Fibroblast of villous mesenchyme (primary cell): ENCODE data around the gene ABTB2. TPM values are rescaled to one million over a fixed set of nuclear protein-coding genes. Genes with fewer than 3 reads are reported as not detected.
"Not testable (repeated sequence)": the region's sequence is repeated elsewhere in the genome, so short reads cannot be mapped to it uniquely, and the experiment has no call there.

ENCODE experiments used
- DNase-seq: peaks from one replicate; pipeline ENCODE4 v3.0.0-alpha.2; 2010; ENCODE audit warnings: low read depth
- H3K4me3 ChIP-seq: 2 replicates; pipeline ENCODE4 v1.5.1; 2011; ENCODE audit warnings: low read depth, mild to moderate bottlenecking, low read length
- total RNA-seq: library from RNA; depleted of rRNA; stranded (reverse); fragments of >200 nt; gene quantifications from 2 replicates; pipeline ENCODE4 v1.2.3, GENCODE V29; 2012
- TF ChIP-seq, protein P1 (sequence below): IDR thresholded peaks from 2 replicates; pipeline ENCODE4 v1.5.1; 2012; ENCODE audit warnings: low read depth, mild to moderate bottlenecking, low read length; ENCODE audit not compliant: insufficient read depth

ABTB2 gene
- total RNA-seq, 1 donor: 3.9 TPM

DNA sequence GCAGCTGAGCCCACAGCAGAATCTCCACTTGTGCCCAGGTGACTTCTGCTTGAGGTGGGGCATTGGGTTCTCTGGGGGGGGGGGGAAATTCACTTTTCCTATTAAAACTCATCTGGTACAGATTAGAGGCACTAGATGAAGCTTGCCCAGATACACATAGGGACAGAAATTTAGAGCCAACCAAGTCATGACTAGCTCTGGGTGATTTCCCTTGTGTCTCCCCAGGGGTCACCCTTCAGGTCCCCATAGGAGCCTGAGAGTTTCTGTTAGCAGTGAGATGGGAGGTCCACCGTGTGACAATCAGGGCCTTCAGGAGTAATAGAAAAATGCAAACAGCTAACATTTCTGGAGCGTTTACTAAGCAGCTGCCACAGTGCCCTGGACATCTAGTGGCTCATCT lies 175.4 kb downstream of the ABTB2 start:
- no peak for DNase-seq
- TF ChIP-seq, protein P1, sequence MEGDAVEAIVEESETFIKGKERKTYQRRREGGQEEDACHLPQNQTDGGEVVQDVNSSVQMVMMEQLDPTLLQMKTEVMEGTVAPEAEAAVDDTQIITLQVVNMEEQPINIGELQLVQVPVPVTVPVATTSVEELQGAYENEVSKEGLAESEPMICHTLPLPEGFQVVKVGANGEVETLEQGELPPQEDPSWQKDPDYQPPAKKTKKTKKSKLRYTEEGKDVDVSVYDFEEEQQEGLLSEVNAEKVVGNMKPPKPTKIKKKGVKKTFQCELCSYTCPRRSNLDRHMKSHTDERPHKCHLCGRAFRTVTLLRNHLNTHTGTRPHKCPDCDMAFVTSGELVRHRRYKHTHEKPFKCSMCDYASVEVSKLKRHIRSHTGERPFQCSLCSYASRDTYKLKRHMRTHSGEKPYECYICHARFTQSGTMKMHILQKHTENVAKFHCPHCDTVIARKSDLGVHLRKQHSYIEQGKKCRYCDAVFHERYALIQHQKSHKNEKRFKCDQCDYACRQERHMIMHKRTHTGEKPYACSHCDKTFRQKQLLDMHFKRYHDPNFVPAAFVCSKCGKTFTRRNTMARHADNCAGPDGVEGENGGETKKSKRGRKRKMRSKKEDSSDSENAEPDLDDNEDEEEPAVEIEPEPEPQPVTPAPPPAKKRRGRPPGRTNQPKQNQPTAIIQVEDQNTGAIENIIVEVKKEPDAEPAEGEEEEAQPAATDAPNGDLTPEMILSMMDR: no peak
- H3K4me3 ChIP-seq: no peak overlapping the region

DNA sequence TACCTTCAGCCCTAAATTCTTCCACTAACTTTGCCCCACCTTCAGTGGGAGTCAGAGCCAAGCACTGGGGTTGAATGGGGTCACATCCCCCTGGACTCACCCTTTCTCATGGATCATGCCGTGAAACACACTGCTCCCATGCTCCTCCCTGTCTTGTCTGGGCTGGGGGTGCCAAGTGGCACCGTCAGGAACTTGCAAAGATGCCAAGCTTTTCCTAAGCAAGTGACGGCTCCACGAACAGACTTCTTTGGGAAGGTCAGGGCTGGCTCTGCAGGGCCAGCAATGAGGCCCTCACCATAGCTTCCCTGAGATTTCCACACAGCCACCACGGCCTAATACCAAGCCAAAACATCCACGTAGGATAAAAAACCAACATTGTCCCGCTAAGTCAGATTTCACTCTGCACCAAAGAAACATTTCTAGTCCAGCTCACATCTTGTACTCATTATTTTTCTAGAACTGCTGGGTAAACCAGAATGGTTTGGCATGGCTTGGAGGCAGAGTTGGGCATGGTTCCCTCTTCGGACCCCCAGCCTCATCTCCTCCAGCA lies 175.9 kb downstream of the ABTB2 start:
- H3K4me3 ChIP-seq: no peak overlapping the region
- no peak for DNase-seq
- TF ChIP-seq, protein P1: no peak

DNA sequence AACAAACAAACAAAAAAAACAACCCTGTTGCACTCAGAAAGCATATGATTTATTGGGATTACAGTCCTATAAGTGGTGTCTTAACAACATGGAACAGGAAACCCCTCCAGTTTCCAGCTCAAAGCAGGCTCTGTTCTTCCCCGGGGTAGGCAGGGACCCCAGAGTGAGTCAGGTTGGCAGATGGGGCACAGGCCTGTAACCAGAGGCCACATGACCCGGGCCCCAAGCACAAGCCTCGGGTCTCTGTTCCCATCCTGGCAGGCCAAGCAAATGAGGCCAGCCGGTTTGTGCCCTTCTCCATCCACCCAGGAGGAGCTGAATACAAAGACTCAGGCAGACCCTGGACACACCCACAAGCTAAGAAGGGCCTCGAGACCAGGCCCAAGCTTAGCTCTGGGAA lies 176.6 kb downstream of the ABTB2 start:
- TF ChIP-seq, protein P1: no peak
- no peak overlapping the region for H3K4me3 ChIP-seq
- no peak for DNase-seq

DNA sequence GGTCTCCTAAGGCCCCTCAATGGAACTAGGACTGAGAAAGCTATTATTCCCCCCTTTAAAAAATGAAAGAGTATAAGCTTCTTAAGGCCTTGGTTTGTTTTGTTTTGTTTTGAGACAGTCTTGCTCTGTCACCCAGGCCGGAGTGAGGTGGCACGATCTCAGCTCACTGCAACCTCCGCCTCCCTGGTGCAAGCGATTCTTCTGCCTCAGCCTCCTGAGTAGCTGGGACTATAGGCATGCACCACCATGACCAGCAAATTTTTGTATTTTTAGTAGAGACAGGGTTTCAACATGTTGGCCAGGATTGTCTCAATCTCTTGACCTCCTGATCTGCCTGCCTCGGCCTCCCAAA lies 177.0 kb downstream of the ABTB2 start:
- not testable (repeated sequence) for H3K4me3 ChIP-seq, DNase-seq

DNA sequence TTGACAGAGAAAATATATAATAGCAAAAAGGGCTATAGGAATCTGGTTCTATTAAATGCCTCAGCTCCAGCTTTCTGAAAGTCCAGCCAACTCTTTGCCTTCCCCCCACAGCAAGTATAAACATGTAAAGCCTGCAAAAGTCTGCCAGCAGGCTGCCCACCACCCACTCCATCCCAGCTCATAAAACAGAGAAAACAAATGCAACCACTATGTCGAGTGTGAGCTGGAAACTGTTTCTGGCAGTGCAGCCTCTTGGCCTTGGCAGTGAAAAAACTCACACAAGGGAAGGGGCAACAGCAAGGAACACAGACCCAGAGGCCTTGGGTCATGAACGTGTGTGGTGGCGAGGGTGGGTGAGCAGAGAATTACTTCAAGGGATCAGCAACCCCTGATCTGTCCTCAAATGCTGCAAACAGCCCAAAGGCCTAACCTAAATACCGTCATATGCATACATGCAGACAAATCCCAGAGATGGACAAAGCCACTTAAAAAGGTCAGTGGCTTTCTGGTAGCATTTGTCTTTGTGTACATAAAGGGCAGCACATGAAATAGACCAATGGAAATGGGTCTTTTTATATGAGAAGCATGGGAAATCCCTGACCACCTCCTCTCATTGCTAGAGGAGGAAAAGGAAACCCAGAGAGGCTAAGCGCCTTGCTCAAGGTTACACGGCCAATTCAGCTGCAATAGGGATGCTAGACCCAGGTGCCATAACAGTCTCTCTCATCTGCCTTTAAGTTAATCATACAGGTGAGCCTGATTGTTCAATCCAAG lies 177.6 kb downstream of the ABTB2 start:
- peak; percentile 24 for DNase-seq

DNA sequence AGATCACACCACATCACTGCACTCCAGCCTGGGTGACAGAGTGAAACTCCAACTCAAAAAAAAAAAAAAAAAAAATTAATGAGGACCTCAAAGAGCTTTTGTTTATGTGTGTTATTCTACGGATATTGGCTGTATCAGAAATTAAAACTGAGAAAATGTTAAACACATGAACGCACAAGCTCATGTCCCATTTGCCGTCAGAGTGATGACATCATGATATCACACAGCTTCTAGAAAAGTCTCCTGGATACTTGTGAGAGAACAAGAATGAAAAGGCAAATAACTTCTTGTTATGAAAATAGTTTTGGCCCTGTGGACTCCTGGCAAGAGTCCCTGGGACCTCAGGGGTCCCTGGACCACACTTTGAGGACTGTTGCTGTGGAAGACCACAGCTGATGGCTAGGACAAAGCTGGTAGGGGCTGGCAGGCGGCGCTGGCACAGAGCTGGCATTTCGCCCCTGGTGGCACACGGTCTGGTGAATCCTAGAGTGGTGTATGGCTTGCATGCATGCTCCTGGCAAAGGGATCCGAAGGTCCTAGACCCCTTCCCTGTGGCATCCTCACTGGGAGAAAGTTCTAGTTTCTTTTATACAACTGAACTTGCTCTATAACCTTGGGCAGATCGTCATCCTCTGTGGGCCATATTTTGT lies 178.7 kb downstream of the ABTB2 start:
- no peak for DNase-seq
- TF ChIP-seq, protein P1: no peak
- H3K4me3 ChIP-seq: no peak overlapping the region

More for the DNA sequence above, 177.6 kb downstream of the ABTB2 start:
- no peak overlapping the region for H3K4me3 ChIP-seq
- TF ChIP-seq, protein P1: no peak

DNA sequence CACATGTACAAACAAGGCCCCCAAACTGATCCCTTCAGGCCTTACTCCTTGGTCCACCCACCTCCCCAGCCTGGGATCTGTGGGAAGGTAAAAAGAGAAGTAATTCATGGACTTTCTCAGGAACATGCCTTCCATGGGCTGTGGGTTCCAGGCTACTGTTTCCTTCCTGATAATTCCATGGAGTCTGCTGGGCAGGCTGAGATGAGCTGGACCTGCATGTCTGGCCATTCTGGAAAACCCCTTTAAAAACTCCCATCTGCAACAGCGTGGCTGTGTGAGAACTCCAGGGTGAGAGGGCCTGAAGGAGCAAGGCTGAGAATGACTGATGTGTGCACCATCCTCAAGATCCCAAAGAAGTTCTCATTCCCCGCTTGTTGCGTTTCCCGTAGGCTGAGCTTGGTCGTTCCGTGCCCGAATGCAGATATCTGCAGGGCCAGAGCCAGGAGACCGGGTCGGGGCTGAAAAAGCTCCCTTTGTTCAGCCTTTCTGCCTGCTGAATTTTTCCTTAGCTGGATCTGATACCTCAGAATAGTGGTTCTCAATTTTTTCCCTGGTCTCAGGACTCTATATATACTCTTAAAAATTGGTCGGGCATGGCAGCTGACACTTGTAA lies 179.5 kb downstream of the ABTB2 start:
- H3K4me3 ChIP-seq: no peak overlapping the region
- TF ChIP-seq, protein P1: no peak
- no peak for DNase-seq
